A549 (cell line): ENCODE measurements around the gene TMCC3.

Experiments
- CBX8 ChIP-seq: fragments of 200-600 bp; sonication (generic); IDR thresholded peaks from 2 replicates; pipeline ENCODE4 v1.6.1; 2016
- CEBPB ChIP-seq, 2 experiments: fragments of >200 bp in 1 of 2; sonication (Bioruptor Twin) in 1 of 2; formaldehyde crosslinking in 1 of 2; IDR thresholded peaks; 2 replicates each; pipeline ENCODE4 v1.6.1; 2012 to 2016
- POLR2A ChIP-seq: IDR thresholded peaks from 2 replicates; pipeline ENCODE4 v1.6.1; 2012; ENCODE audit warnings: mild to moderate bottlenecking, low read length
- ZFP36 ChIP-seq: fragments of 450-650 bp; IDR thresholded peaks from 2 replicates; pipeline ENCODE4 v1.6.1; 2014; ENCODE audit warnings: borderline replicate concordance; ENCODE audit not compliant: partially characterized antibody
- TF ChIP-seq, protein P1 (sequence below): fragments of >200 bp; sonication (Bioruptor Twin); formaldehyde crosslinking; IDR thresholded peaks from 3 replicates; pipeline ENCODE4 v1.5.1; 2016

- TF ChIP-seq POLR2A (no peak), CBX8 (no peak), ZFP36 (no peak), CEBPB (IDR thresholded peaks at IDR 0.05) (no peak)
- TF ChIP-seq, protein P1, sequence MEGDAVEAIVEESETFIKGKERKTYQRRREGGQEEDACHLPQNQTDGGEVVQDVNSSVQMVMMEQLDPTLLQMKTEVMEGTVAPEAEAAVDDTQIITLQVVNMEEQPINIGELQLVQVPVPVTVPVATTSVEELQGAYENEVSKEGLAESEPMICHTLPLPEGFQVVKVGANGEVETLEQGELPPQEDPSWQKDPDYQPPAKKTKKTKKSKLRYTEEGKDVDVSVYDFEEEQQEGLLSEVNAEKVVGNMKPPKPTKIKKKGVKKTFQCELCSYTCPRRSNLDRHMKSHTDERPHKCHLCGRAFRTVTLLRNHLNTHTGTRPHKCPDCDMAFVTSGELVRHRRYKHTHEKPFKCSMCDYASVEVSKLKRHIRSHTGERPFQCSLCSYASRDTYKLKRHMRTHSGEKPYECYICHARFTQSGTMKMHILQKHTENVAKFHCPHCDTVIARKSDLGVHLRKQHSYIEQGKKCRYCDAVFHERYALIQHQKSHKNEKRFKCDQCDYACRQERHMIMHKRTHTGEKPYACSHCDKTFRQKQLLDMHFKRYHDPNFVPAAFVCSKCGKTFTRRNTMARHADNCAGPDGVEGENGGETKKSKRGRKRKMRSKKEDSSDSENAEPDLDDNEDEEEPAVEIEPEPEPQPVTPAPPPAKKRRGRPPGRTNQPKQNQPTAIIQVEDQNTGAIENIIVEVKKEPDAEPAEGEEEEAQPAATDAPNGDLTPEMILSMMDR, result no peak
Measured at GRCh38 chr12:94670898-94671297, 20.5 kb upstream of the TMCC3 start.
